Posterior cingulate gyrus (tissue), 11 donors: ENCODE results near the gene CARS1.

Experiments
- DNase-seq, 10 donors: peaks; one replicate each; pipeline versions ENCODE4 v3.0.0 to v3.0.0-alpha.2; 2020 to 2021; ENCODE audit warnings: mixed read lengths in 3 of 10
- intact Hi-C: fragments of 100-400 bp; cut with DNase I; formaldehyde crosslinking; loops from one replicate; pipeline ENCODE4 v1.15.1; 2023

Gene CARS1

GRCh38 chr11:3044915-3045314 lies 12.3 kb downstream of the CARS1 start:
- intact Hi-C loops: no loop called here
- peak in 1 of 10 donors; percentile 63 for DNase-seq

DNA sequence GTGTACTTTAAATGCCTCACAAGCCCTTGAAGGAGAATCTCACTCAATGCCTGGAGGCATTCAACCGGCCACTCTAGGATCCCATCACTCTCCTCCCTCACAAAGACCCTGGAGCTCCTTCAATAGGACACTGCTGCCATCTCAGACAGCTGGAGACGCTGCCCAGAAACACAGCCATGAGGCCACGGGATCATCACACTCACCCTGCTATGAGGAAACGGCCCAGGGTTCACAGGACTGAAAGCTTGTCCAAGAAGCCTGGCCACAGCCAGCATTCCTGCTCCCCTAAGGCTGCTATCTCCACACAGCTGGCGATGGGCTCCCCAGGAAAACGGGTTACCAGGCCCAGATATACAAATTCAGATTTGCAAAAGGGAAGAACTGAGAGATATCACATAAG lies 13.2 kb downstream of the CARS1 start:
- peak in 2 of 10 donors; percentile 66 to 77 for DNase-seq
- intact Hi-C loops: no loop called here

DNA sequence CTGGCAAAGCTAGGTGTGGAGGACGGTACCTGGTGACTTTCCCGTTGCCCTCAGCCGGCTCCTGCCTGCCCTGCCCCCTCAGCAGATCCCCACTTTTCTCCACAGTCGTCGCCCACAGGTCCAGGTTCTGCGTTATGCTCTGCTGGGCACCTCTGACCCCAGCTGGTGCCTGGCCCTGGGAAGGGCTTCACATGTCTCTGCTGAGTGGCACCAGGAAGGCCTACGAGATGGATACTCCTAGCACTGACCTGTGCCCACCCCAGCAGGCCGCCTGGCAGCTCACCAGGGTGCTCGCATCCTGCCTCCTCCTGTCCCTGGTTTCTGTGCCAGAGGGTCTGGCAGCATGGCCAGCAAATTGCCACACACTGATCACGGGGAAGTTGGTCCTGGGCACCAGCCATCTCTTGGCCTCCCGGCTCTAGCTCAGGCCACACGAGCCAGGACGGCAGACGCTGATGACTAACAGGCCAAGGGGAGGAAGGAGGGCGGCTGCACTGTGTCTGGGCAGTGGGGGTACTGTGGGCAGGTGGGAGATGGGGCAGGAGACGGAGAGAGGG lies 13.8 kb downstream of the CARS1 start:
- DNase-seq: peak in 8 of 10 donors; percentile 38 to 89 (median 56)
- intact Hi-C loops: no loop called here

DNA sequence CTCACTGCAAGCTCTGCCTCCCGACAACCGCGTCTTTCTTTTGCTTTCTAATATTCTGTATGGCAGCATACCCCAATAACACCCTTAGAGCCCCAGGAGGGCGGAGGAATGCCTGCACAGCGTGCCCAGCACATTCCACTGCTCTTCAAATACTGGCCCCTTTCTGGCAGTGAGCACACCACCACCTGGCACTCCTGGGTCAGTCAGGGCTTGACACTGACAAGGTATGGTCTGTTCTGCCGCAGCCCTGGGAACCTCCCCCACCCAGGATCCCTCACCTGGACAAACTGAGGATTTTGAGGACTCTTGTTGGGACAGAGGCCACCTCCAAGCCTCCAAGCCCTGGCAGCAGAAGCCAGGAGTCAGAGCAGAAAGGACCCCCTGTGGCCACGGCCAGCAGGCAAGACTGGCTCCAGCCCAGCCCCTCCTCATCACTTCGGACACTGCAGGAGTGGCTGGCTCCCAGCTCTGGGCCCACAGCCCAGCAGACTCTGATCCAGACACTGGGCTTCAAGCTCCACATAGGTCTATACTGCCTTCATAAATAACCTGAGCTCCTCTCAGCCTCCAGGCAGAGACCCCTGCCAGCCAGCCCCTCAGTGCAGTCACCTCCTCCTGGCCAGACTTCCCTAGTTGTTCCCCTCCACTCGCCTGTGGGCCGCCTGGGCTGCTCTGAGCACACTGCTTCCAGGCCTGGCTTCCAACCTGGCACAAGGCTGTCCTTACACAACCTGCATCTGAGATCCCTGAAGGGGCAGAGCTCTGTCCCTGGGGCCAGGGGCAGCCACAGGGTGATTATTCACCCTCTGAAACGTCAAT lies 14.5 kb downstream of the CARS1 start:
- intact Hi-C loops: no loop called here
- DNase-seq: peak in 1 of 10 donors; percentile 73

GRCh38 chr11:3041699-3042441 lies 15.4 kb downstream of the CARS1 start:
- intact Hi-C loops: no loop called here
- DNase-seq: peak in 2 of 10 donors; percentile 46 to 63

DNA sequence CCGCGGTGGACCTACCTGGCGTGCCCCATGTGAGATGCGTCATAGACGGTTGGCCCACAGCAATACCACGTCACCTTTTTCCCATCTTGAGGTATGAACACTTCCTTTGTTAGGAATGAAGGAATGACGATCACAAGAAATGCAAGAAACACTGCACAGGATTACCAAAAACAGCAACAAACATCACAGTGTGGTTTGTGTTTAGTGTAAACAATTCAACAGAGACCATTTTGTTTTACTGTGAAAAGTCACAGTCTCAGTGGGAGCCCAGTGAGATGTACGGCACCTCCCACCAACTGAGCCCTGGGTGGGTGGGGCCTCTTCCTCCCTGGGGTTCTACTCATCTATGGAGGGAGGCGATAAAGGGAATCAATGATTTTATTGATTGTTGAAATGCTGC lies 16.3 kb downstream of the CARS1 start:
- intact Hi-C loops: no loop called here
- peak in 1 of 10 donors; percentile 37 for DNase-seq

GRCh38 chr11:3037945-3038271 lies 19.3 kb downstream of the CARS1 start:
- no peak for DNase-seq
- intact Hi-C loops: loop anchor here (1.0 to 2.0 kb wide), 2 partner anchors 53 to 179 kb away; no protein-coding TSS in a partner anchor

- intact Hi-C loops: loop anchor here (1.0 to 2.0 kb wide), 2 partner anchors 54 to 180 kb away; no protein-coding TSS in a partner anchor
- peak; percentile 70 to 97 (median 90) for DNase-seq
Observed at GRCh38 chr11:3037040-3037944, 19.9 kb downstream of the CARS1 start.

- DNase-seq: no peak
- intact Hi-C loops: loop anchor here (2.0 kb wide), 1 partner anchor 180 kb away; no protein-coding TSS in a partner anchor
Observed at GRCh38 chr11:3036419-3036818, 20.8 kb downstream of the CARS1 start.

DNA sequence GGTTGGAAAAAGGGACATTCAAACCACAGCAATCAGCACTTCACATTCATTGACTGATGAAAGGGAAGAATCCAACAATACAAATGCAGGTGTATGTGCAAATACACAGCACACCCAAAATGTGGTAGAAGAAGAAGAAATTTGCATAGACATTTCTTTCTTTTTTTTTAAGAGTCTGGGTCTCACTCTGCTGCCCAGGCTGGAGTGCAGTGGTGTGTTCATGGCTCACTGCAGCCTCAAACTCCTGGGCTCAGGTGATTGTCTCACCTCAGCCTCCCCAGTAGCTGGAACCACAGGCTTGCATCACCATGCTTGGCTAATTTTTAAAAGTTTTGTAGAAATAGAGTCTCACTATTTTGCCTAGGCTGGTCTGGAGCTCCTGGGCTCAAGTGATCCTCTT lies 21.9 kb downstream of the CARS1 start:
- intact Hi-C loops: no loop called here
- no peak for DNase-seq

- peak in 1 of 10 donors; percentile 75 for DNase-seq
- intact Hi-C loops: no loop called here
Observed at GRCh38 chr11:3030289-3031070, 26.7 kb downstream of the CARS1 start.

GRCh38 chr11:3028813-3029212 lies 28.4 kb downstream of the CARS1 start:
- intact Hi-C loops: no loop called here
- DNase-seq: no peak

- DNase-seq: peak in 1 of 10 donors; percentile 71
- intact Hi-C loops: no loop called here
Observed at GRCh38 chr11:3026803-3027202, 30.4 kb downstream of the CARS1 start.

- DNase-seq: no peak
- intact Hi-C loops: no loop called here
Observed at GRCh38 chr11:3022982-3023381, 34.2 kb downstream of the CARS1 start.

- DNase-seq: peak in 1 of 10 donors; percentile 36
- intact Hi-C loops: no loop called here
Observed at GRCh38 chr11:3022300-3022967, 34.8 kb downstream of the CARS1 start.

- intact Hi-C loops: loop anchor here (1.0 to 2.0 kb wide), 2 partner anchors 38 to 46 kb away; no protein-coding TSS in a partner anchor
- DNase-seq: peak in 5 of 10 donors; percentile 53 to 91 (median 56)
Observed at GRCh38 chr11:3021125-3021524, 36.1 kb downstream of the CARS1 start.

DNA sequence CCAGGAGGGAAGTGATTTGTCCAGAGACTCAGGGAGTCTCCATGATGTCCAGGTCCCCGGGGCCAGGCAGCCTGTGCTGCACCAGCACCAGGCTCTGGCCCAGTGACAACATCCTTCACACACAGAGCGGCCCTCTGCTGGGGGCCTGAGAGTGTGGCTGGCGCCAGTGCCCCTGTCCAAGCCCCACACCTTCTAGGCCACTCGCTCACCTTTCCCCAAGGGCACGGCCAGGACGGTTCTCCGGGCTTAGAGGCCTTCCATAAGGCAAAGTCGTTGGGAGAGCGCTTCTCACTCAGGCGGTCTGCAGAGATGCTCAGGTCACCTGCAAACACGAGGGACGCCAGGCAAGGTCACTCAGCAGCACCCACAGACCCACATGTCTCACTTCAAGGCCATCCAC lies 37.2 kb downstream of the CARS1 start:
- intact Hi-C loops: loop anchor here (2.0 kb wide), 1 partner anchor 37 kb away; no protein-coding TSS in a partner anchor
- DNase-seq: no peak

- intact Hi-C loops: no loop called here
- no peak for DNase-seq
Observed at GRCh38 chr11:3018596-3018995, 38.6 kb downstream of the CARS1 start.

- intact Hi-C loops: no loop called here
- DNase-seq: no peak
Observed at GRCh38 chr11:3016861-3017260, 40.4 kb downstream of the CARS1 start.
